Endothelial cell of umbilical vein (primary cell): ENCODE measurements around the gene ACHE. TPM values are rescaled to one million over a fixed set of nuclear protein-coding genes. Genes with fewer than 3 reads are reported as not detected.

Experiments
- BruUV-seq: library from RNA; stranded (reverse); fragments of 400-500 nt; replicated peaks from 2 replicates; lab custom pipeline; 2021; lab: Mats Ljungman, UMichigan
- CTCF ChIA-PET: fragments of 300-600, 350-600 bp; sonication (Branson Sonifier 250); formaldehyde crosslinking; loops from one replicate; lab custom pipeline; 2021; ENCODE audit warnings: antibody characterized with exemption, inconsistent platforms; lab: Charles Lee
- POLR2A ChIA-PET: fragments of 300-600, 350-600 bp; sonication (Branson Sonifier 250); formaldehyde crosslinking; loops from one replicate; lab custom pipeline; 2021; ENCODE audit warnings: antibody characterized with exemption, inconsistent platforms; lab: Charles Lee
- DNase-seq: peaks from one replicate; pipeline ENCODE4 v3.0.0-alpha.2; 2011; ENCODE audit warnings: low read depth, low spot score
- FAIRE-seq: peaks from 2 replicates; lab custom pipeline; 2011; peaks lifted over from hg19 to GRCh38; lab: Jason Lieb, UNC
- H2AFZ ChIP-seq: 2 replicates; pipeline ENCODE4 v1.6.0; 2012; ENCODE audit warnings: low read depth, low read length, control low read depth, inconsistent platforms
- H3K27ac ChIP-seq: 2 replicates; pipeline ENCODE4 v1.5.1; 2011; ENCODE audit warnings: low read depth, mild to moderate bottlenecking, control low read depth, low read length, moderate library complexity; ENCODE audit not compliant: insufficient read depth
- H3K27me3 ChIP-seq, 2 experiments: 2 replicates each; pipeline versions ENCODE4 v1.6.0 to v1.6.1; 2011; ENCODE audit warnings: low read length in 2 of 2, mixed read lengths in 1 of 2; ENCODE audit not compliant: control insufficient read depth in 2 of 2, insufficient read depth in 2 of 2
- H3K36me3 ChIP-seq, 2 experiments: 2 replicates in 1 of 2; 3 replicates in 1 of 2; pipeline ENCODE4 v1.5.1; 2011; ENCODE audit warnings: low read length in 2 of 2, mild to moderate bottlenecking in 1 of 2, moderate library complexity in 1 of 2; ENCODE audit not compliant: control insufficient read depth in 2 of 2, insufficient read depth in 2 of 2; ENCODE audit errors: extremely low read depth in 1 of 2
- H3K4me1 ChIP-seq: 3 replicates; pipeline ENCODE4 v1.5.1; 2011; ENCODE audit warnings: mild to moderate bottlenecking, low read length; ENCODE audit not compliant: control insufficient read depth, insufficient read depth; ENCODE audit errors: extremely low read depth
- H3K4me2 ChIP-seq: 2 replicates; pipeline ENCODE4 v1.6.1; 2011; ENCODE audit warnings: low read length, control low read depth, mixed read lengths; ENCODE audit not compliant: insufficient read depth
- H3K4me3 ChIP-seq, 3 experiments: fragments of 200-600 bp in 1 of 3; sonication (generic), shearing (Covaris generic) in 1 of 3; replicated peaks in 1 of 3; 2 replicates each; pipeline ENCODE4 v1.5.1; 2011 to 2016; ENCODE audit warnings: control low read depth in 3 of 3, low read length in 3 of 3, mild to moderate bottlenecking in 2 of 3, inconsistent platforms in 1 of 3, low read depth in 1 of 3, moderate library complexity in 1 of 3; ENCODE audit not compliant: insufficient read depth in 1 of 3
- H3K79me2 ChIP-seq: 2 replicates; pipeline ENCODE4 v1.6.0; 2012; ENCODE audit warnings: low read length, inconsistent platforms; ENCODE audit not compliant: control insufficient read depth, insufficient read depth
- H3K9ac ChIP-seq: replicated peaks from 2 replicates; pipeline ENCODE3; 2011; ENCODE audit warnings: low read length, control low read depth; ENCODE audit not compliant: insufficient read depth; ENCODE audit errors: extremely low read depth
- H3K9me1 ChIP-seq: replicated peaks from 3 replicates; pipeline ENCODE4 v1.6.0; 2011; ENCODE audit warnings: mild to moderate bottlenecking, low read length; ENCODE audit not compliant: control insufficient read depth, insufficient read depth; ENCODE audit errors: extremely low read depth
- H3K9me3 ChIP-seq: replicated peaks from 2 replicates; pipeline ENCODE4 v1.5.1; 2012; ENCODE audit warnings: low read length, inconsistent platforms; ENCODE audit not compliant: control insufficient read depth, insufficient read depth
- H4K20me1 ChIP-seq: replicated peaks from 2 replicates; pipeline ENCODE3; 2011; ENCODE audit warnings: mild to moderate bottlenecking, low read length; ENCODE audit not compliant: control insufficient read depth, insufficient read depth; ENCODE audit errors: extremely low read depth
- EZH2 ChIP-seq: IDR thresholded peaks from 2 replicates; pipeline ENCODE4 v1.6.1; 2012; ENCODE audit warnings: borderline replicate concordance, low read depth, mild to moderate bottlenecking, moderate library complexity, low read length, inconsistent platforms; ENCODE audit not compliant: severe bottlenecking
- FOS ChIP-seq: IDR thresholded peaks from 2 replicates; pipeline ENCODE4 v1.6.1; 2011; ENCODE audit warnings: mild to moderate bottlenecking, low read length, moderate library complexity, borderline replicate concordance; ENCODE audit not compliant: insufficient read depth
- GATA2 ChIP-seq: IDR thresholded peaks from 2 replicates; pipeline ENCODE4 v1.7.0; 2011; ENCODE audit warnings: low read depth, mild to moderate bottlenecking, moderate library complexity, mixed read lengths, low read length; ENCODE audit not compliant: insufficient read length, insufficient read depth
- JUN ChIP-seq: IDR thresholded peaks from 2 replicates; pipeline ENCODE4 v1.6.1; 2011; ENCODE audit warnings: borderline replicate concordance, low read depth; ENCODE audit not compliant: insufficient read length, insufficient read depth
- MYC ChIP-seq: IDR thresholded peaks from one replicate; pipeline ENCODE4 v1.6.1; 2011; ENCODE audit warnings: mild to moderate bottlenecking, low read depth, low read length
- POLR2A ChIP-seq: IDR thresholded peaks from 2 replicates; pipeline ENCODE4 v1.6.1; 2012; ENCODE audit warnings: low read depth, mild to moderate bottlenecking, control low read depth, low read length
- POLR2AphosphoS5 ChIP-seq: IDR thresholded peaks from 2 replicates; pipeline ENCODE4 v1.6.1; 2012; ENCODE audit warnings: low read depth, mild to moderate bottlenecking, control low read depth, low read length, moderate library complexity; ENCODE audit not compliant: insufficient read depth
- dilution Hi-C: fragments of 300-500 bp; cut with MboI; formaldehyde crosslinking; loops from one replicate; pipeline ENCODE4 v1.15.0; 2019; ENCODE audit warnings: low sequenced_read_pairs; ENCODE audit not compliant: extremely low pct_ligation_motif_present
- intact Hi-C: fragments of 100-400 bp; cut with micrococcal nuclease; formaldehyde crosslinking; loops from one replicate; pipeline ENCODE4 v1.10.0; 2022
- polyA plus RNA-seq, 4 experiments: library from polyadenylated mRNA; depleted of rRNA in 3 of 4; stranded (reverse) in 3 of 4; unstranded in 1 of 4; fragments of >200 nt; gene quantifications; 2 replicates each; pipeline versions ENCODE4 v1.2.1 to v1.2.3, GENCODE V29; 2011 to 2012; ENCODE audit warnings: missing spikeins in 1 of 4
- total RNA-seq: library from RNA; stranded (reverse); gene quantifications from 2 replicates; pipeline ENCODE4 v1.2.3, GENCODE V29; 2021
- TF ChIP-seq, protein P1 (sequence below), 2 donors: IDR thresholded peaks; 1 replicate in 1 of 2; 2 replicates in 1 of 2; pipeline ENCODE4 v1.5.1; 2011; ENCODE audit warnings: low read length in 2 of 2, mild to moderate bottlenecking in 2 of 2, moderate library complexity in 2 of 2, control low read depth in 1 of 2, inconsistent platforms in 1 of 2, low read depth in 1 of 2; ENCODE audit not compliant: insufficient read depth in 1 of 2; ENCODE audit errors: extremely low read depth in 1 of 2
- TF ChIP-seq, protein P2 (sequence below): IDR thresholded peaks from 2 replicates; pipeline ENCODE4 v1.6.1; 2011; ENCODE audit not compliant: insufficient read depth, insufficient read length

The ACHE gene
- total and polyA plus RNA-seq, 2 donors (not counting 3 experiments of a cell fraction or from before 2014, with no cell fraction given), result 0.18 to 0.28 TPM

DNA sequence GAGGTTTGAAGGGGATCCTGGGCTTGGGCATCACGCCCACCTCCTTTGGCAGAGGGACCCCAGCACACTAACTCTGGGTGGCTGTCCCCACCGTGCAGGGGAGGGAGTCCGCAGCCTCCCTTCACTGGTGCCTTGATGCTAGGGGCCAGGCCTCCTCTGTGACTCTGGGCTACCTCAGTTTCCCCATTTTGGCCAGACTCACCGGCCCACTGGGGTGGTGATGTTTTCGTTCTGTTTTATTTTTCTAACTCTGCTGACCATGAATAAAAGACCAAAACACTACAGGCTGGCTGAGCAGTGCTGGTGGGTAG, 29.0 kb downstream of the ACHE start:
- ChIA-PET CTCF (interaction anchor here (0.7 to 1.0 kb wide), 2 partner anchors 14 to 161 kb away, joined by 3 to 5 read pairs; partner anchors contain the start of genes POP7 and SLC12A9), POLR2A (interaction anchor here (0.7 to 1.0 kb wide), 2 partner anchors 8 to 21 kb away, joined by 3 to 4 read pairs; partner anchors contain the start of gene SRRT)
- peaks cover 4 to 16% of the 10 kb centered on the region in 2 experiments for H3K36me3 ChIP-seq

More for the DNA sequence above, 29.0 kb downstream of the ACHE start:
- H3K27me3 ChIP-seq, result no peaks in the 10 kb centered on the region
- BruUV-seq, result no TSS peak
- TF ChIP-seq FOS (no peak), GATA2 (no peak), EZH2 (no peak), POLR2AphosphoS5 (no peak), POLR2A (no peak), MYC (no peak), JUN (no peak)
- TF ChIP-seq, protein P1, sequence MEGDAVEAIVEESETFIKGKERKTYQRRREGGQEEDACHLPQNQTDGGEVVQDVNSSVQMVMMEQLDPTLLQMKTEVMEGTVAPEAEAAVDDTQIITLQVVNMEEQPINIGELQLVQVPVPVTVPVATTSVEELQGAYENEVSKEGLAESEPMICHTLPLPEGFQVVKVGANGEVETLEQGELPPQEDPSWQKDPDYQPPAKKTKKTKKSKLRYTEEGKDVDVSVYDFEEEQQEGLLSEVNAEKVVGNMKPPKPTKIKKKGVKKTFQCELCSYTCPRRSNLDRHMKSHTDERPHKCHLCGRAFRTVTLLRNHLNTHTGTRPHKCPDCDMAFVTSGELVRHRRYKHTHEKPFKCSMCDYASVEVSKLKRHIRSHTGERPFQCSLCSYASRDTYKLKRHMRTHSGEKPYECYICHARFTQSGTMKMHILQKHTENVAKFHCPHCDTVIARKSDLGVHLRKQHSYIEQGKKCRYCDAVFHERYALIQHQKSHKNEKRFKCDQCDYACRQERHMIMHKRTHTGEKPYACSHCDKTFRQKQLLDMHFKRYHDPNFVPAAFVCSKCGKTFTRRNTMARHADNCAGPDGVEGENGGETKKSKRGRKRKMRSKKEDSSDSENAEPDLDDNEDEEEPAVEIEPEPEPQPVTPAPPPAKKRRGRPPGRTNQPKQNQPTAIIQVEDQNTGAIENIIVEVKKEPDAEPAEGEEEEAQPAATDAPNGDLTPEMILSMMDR (IDR thresholded peaks at IDR 0.05; ENCODE audit: extremely low read depth in 1 of 2, insufficient read depth in 1 of 2, low read depth in 1 of 2, low read length in 2 of 2), result no peak
- TF ChIP-seq, protein P2, sequence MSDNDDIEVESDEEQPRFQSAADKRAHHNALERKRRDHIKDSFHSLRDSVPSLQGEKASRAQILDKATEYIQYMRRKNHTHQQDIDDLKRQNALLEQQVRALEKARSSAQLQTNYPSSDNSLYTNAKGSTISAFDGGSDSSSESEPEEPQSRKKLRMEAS, result no peak
- H3K4me1 ChIP-seq, result peaks cover 36% of the 10 kb centered on the region
- H3K27ac ChIP-seq, result peak overlapping the region; percentile 90
- H2AFZ ChIP-seq, result peak overlapping the region; percentile 50
- H3K4me2 ChIP-seq, result peak overlapping the region; percentile 86
- H4K20me1 ChIP-seq, result no peaks in the 10 kb centered on the region
- peak overlapping the region in 1 of 3 experiments; percentile 87 for H3K4me3 ChIP-seq
- DNase-seq, result no peak
- no peaks in the 10 kb centered on the region for H3K9me3 ChIP-seq
- no peaks in the 10 kb centered on the region for H3K9me1 ChIP-seq
- H3K79me2 ChIP-seq, result peaks cover 25% of the 10 kb centered on the region
- intact Hi-C loops, result loop anchor here (1.0 to 10.0 kb wide), 4 partner anchors 9 to 282 kb away; partner anchors contain the start of genes FBXO24, LRCH4 and SRRT
- peak overlapping the region; percentile 98 for H3K9ac ChIP-seq
- FAIRE-seq, result no peak
- dilution Hi-C loops, result no loop called here
